Uterus (tissue), 4 donors: ENCODE data around the gene TTC3. TPM values are rescaled to one million over a fixed set of nuclear protein-coding genes. Genes with fewer than 3 reads are reported as not detected.
A peak's percentile ranks its signal among the peaks of the same experiment; 100 is the strongest.

Source experiments
- DNase-seq, 2 donors: peaks; one replicate each; pipeline ENCODE4 v3.0.0-alpha.2; 2019 to 2020
- H3K27ac ChIP-seq, 2 donors: fragments of 200-600 bp; sonication (generic); 1 replicate in 1 of 2; 2 replicates in 1 of 2; pipeline ENCODE4 v1.5.1; 2016 to 2018
- H3K27me3 ChIP-seq, 2 donors: fragments of 200-600 bp; sonication (generic); one replicate each; pipeline ENCODE4 v1.5.1; 2018 to 2019; ENCODE audit warnings: control low read depth in 1 of 2
- H3K36me3 ChIP-seq, 2 donors: fragments of 200-600 bp; sonication (generic); one replicate each; pipeline ENCODE4 v1.5.1; 2019; ENCODE audit warnings: control low read depth in 1 of 2
- H3K4me1 ChIP-seq, 2 donors: fragments of 200-600 bp; sonication (generic); one replicate each; pipeline ENCODE4 v1.5.1; 2018 to 2019; ENCODE audit warnings: control low read depth in 1 of 2
- H3K4me3 ChIP-seq, 2 donors: fragments of 200-600 bp; sonication (generic); 1 replicate in 1 of 2; 2 replicates in 1 of 2; pipeline ENCODE4 v1.5.1; 2018 to 2019; ENCODE audit warnings: mild to moderate bottlenecking in 1 of 2
- H3K9me3 ChIP-seq, 2 donors: fragments of 200-600 bp; sonication (generic); one replicate each; pipeline ENCODE4 v1.5.1; 2019; ENCODE audit warnings: control low read depth in 1 of 2
- POLR2A ChIP-seq, 2 donors: fragments of 450-650 bp; IDR thresholded peaks; one replicate each; pipeline ENCODE4 v1.6.1; 2016; ENCODE audit warnings: antibody characterized with exemption in 2 of 2, mild to moderate bottlenecking in 1 of 2, moderate library complexity in 1 of 2
- intact Hi-C: fragments of 100-400 bp; cut with DNase I; formaldehyde crosslinking; loops from one replicate; pipeline ENCODE4 v1.15.1; 2023; ENCODE audit warnings: low total_unique reads
- total RNA-seq, 4 donors: library from RNA; depleted of rRNA in 3 of 4; stranded (reverse); fragments of >200 nt in 3 of 4; gene quantifications; one replicate each; pipeline versions ENCODE4 v1.1.0 to v1.2.4, GENCODE V29; 2014 to 2023
- TF ChIP-seq, protein P1 (sequence below), 4 experiments: fragments of 200-600 bp in 2 of 4; fragments of 450-650 bp in 2 of 4; sonication (generic) in 2 of 4; IDR thresholded peaks; one replicate each; pipeline ENCODE4 v1.5.1; 2016 to 2019; ENCODE audit warnings: antibody characterized with exemption in 4 of 4, mild to moderate bottlenecking in 2 of 4, moderate library complexity in 1 of 4
- donor health status: DM: yes; HTN: yes; CAD: no.

The TTC3 gene
- total RNA-seq, 4 donors from 2014 or later = 104 to 522 (median 193) TPM

DNA sequence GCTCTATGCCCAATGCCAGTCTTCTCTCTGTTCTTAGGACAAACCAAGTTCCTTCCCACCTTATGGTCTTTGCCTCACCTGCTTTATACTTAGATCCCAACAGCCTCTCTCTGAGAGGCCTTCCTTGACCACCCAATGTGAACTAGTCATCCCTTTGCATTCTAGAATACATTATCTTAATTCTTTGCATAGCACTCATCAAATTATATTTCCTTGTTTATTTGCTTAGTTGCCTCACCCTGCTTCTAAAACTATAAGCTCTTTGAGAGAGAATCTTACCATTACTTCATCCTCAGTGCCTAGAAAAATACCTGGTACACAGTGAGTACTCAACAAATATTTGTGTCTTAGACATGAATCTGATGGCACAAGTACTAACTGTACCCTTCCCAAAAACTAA, 8.2 kb upstream of the TTC3 start:
- intact Hi-C loops = no loop called here
- no peak overlapping the region for H3K4me3 ChIP-seq
- no peaks in the 10 kb centered on the region for H3K27me3 ChIP-seq
- no peaks in the 10 kb centered on the region for H3K4me1 ChIP-seq
- no peak for DNase-seq
- no peaks in the 10 kb centered on the region for H3K9me3 ChIP-seq
- no peak overlapping the region for H3K27ac ChIP-seq
- H3K36me3 ChIP-seq = no peaks in the 10 kb centered on the region
- TF ChIP-seq, protein P1, sequence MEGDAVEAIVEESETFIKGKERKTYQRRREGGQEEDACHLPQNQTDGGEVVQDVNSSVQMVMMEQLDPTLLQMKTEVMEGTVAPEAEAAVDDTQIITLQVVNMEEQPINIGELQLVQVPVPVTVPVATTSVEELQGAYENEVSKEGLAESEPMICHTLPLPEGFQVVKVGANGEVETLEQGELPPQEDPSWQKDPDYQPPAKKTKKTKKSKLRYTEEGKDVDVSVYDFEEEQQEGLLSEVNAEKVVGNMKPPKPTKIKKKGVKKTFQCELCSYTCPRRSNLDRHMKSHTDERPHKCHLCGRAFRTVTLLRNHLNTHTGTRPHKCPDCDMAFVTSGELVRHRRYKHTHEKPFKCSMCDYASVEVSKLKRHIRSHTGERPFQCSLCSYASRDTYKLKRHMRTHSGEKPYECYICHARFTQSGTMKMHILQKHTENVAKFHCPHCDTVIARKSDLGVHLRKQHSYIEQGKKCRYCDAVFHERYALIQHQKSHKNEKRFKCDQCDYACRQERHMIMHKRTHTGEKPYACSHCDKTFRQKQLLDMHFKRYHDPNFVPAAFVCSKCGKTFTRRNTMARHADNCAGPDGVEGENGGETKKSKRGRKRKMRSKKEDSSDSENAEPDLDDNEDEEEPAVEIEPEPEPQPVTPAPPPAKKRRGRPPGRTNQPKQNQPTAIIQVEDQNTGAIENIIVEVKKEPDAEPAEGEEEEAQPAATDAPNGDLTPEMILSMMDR (IDR thresholded peaks at IDR 0.05) = no peak
- no peak for TF ChIP-seq POLR2A (IDR thresholded peaks at IDR 0.05)

DNA sequence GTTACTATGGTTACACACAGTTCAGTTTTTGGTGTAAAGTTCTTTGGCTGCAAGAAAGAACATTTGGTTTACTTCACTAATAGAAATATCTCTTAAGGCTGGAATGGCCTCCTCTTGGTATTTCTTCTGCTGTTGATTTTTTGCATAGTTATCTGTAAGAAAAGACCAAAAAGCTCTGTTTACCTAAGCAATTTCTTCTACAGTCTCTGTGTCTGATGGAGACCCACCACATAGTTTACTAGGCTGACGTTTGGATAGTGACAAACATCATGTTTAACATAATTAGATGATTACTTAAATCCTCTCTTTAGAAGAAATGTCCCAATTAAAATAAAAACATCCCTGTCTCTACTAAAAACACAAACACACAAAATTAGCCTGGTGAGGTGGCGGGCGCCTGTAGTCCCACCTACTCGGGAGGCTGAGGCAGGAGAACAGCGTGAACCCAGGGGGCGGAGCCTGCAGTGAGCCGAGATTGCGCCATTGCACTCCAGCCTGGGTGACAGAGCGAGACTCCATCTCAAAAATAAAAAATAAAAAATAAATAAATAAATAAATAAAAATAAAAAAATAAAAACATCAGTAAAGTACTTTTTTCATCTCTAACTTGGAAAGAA, 7.4 kb upstream of the TTC3 start:
- no peak for DNase-seq
- Histone ChIP-seq H3K9me3 (no peaks in the 10 kb centered on the region), H3K27ac (no peak overlapping the region), H3K27me3 (no peaks in the 10 kb centered on the region), H3K4me1 (no peaks in the 10 kb centered on the region), H3K4me3 (no peak overlapping the region), H3K36me3 (no peaks in the 10 kb centered on the region)
- intact Hi-C loops = no loop called here
- TF ChIP-seq POLR2A (IDR thresholded peaks at IDR 0.05) = no peak
- TF ChIP-seq, protein P1 (IDR thresholded peaks at IDR 0.05) = no peak

DNA sequence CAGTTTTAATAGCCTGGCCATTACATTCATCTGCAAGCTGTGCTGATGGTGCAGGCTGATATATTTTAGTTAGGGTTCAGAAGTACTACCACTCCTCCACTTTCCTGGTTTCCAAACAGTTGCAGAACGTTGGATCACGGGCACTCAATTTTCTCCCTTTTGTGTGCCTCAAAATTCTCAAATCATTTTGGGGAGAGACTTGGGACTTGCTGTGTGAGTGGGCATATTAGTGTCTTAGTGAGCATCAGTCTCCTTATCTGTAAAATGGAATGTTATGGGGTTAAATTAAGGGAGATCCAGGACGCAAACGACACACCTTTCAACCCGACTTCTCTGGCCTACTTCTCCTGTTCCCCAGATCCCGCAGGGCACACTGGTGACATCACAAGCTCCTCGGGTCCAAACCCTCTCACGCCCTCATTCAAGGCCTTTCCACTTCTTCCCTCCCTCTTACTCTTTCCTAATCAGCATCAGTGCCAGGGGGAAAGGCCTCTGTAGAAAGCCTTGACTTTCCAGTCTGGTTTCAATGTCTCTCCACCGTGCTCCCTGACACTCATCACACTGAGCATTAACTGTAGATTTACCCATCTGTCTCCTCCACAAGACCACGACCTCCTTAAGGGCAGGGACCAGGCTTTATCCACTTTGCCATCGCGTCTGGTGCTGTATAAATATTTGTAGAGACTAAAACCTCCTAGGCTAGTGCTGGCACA, 1.3 kb upstream of the TTC3 start:
- Histone ChIP-seq H3K4me3 (peak overlapping the region; percentile 72 to 84), H3K27me3 (no peaks in the 10 kb centered on the region), H3K9me3 (no peaks in the 10 kb centered on the region), H3K27ac (peak overlapping the region; percentile 97 to 98), H3K4me1 (no peaks in the 10 kb centered on the region), H3K36me3 (no peaks in the 10 kb centered on the region)
- peak; percentile 70 to 71 for DNase-seq
- intact Hi-C loops = no loop called here
- no peak for TF ChIP-seq POLR2A (IDR thresholded peaks at IDR 0.05)
- TF ChIP-seq, protein P1 (IDR thresholded peaks at IDR 0.05) = no peak

DNA sequence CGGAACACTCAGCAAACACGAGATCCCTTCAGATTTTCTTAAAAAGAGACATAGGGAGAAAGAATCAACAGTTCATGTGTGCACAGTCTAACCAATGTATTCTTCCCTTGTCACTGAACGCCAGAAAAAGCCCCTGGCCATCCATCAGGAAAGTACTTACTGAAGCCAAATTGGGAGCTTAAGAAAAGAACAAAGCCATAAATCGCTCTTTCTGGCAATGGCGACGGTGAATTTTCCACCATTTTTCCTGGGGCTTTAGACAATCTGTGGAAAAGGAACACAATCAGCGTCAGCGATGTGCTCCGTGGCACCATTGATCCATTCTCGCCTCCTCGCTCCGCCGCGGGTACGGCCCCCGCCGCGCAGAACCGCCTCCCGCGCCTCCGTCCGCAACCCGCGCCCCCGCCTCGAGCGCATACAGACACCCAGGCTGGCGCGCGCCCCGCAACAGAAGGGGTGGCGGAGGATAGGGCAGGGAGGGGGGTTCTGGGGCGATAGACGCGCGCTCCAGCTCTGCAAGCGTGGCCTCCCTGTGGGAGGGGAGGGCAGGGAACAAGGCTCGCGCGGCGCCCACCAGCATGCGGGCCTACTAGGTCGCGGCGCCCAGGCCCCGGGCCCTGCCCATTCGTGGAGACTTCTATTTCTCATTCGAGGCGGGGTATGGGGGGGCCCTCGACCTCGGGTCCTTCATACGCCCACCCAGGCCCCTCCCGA, 623 bp upstream of the TTC3 start:
- Histone ChIP-seq H3K27ac (peak overlapping the region; percentile 97 to 98), H3K4me1 (no peaks in the 10 kb centered on the region), H3K36me3 (no peaks in the 10 kb centered on the region), H3K27me3 (no peaks in the 10 kb centered on the region), H3K9me3 (no peaks in the 10 kb centered on the region), H3K4me3 (peak overlapping the region; percentile 72 to 84)
- intact Hi-C loops = no loop called here
- DNase-seq = peak in 1 of 2 donors; percentile 84
- peak in 1 of 2 donors; percentile 8 for TF ChIP-seq POLR2A (IDR thresholded peaks at IDR 0.05)
- TF ChIP-seq, protein P1 (IDR thresholded peaks at IDR 0.05) = no peak
